Measurements from ENCODE around the gene ARMC9. TPM values are rescaled to one million over a fixed set of nuclear protein-coding genes. Genes with fewer than 3 reads are reported as not detected.

ARMC9 gene
- total RNA-seq, 1 donor from 2014 or later: 19.3 TPM

GRCh38 chr2:231161252-231161839 is 37.1 kb upstream of the ARMC9 start:
- no peaks in the 10 kb centered on the region for H3K4me1 Mint-ChIP-seq (ENCODE audit: low read depth, unreplicated experiment)
- DNase-seq: no peak
- H3K4me3 Mint-ChIP-seq (ENCODE audit: unreplicated experiment): no peak overlapping the region
- H3K27me3 Mint-ChIP-seq (ENCODE audit: unreplicated experiment): no peaks in the 10 kb centered on the region
- no peaks in the 10 kb centered on the region for H3K36me3 Mint-ChIP-seq (ENCODE audit: unreplicated experiment)
- H3K9me3 Mint-ChIP-seq (ENCODE audit: unreplicated experiment): peaks cover 2% of the 10 kb centered on the region
- no peak for TF ChIP-seq CTCF (IDR thresholded peaks at IDR 0.05; ENCODE audit: partially characterized antibody, unreplicated experiment)
- no peak overlapping the region for H3K27ac Mint-ChIP-seq (ENCODE audit: unreplicated experiment)

GRCh38 chr2:231161877-231162329 is 36.5 kb upstream of the ARMC9 start:
- H3K36me3 Mint-ChIP-seq (ENCODE audit: unreplicated experiment): no peaks in the 10 kb centered on the region
- no peaks in the 10 kb centered on the region for H3K27me3 Mint-ChIP-seq (ENCODE audit: unreplicated experiment)

GRCh38 chr2:231163011-231163410 is 35.4 kb upstream of the ARMC9 start:
- H3K36me3 Mint-ChIP-seq (ENCODE audit: unreplicated experiment): no peaks in the 10 kb centered on the region
- DNase-seq: no peak
- no peak overlapping the region for H3K4me3 Mint-ChIP-seq (ENCODE audit: unreplicated experiment)
- H3K4me1 Mint-ChIP-seq (ENCODE audit: low read depth, unreplicated experiment): no peaks in the 10 kb centered on the region
- H3K27ac Mint-ChIP-seq (ENCODE audit: unreplicated experiment): no peak overlapping the region
- no peaks in the 10 kb centered on the region for H3K27me3 Mint-ChIP-seq (ENCODE audit: unreplicated experiment)
- peaks cover 2% of the 10 kb centered on the region for H3K9me3 Mint-ChIP-seq (ENCODE audit: unreplicated experiment)
- TF ChIP-seq CTCF (IDR thresholded peaks at IDR 0.05; ENCODE audit: partially characterized antibody, unreplicated experiment): no peak

More at GRCh38 chr2:231161877-231162329, 36.5 kb upstream of the ARMC9 start:
- TF ChIP-seq CTCF (IDR thresholded peaks at IDR 0.05; ENCODE audit: partially characterized antibody, unreplicated experiment): no peak
- Mint-ChIP-seq H3K4me1 (ENCODE audit: low read depth, unreplicated experiment) (no peaks in the 10 kb centered on the region), H3K9me3 (ENCODE audit: unreplicated experiment) (peaks cover 2% of the 10 kb centered on the region), H3K27ac (ENCODE audit: unreplicated experiment) (no peak overlapping the region), H3K4me3 (ENCODE audit: unreplicated experiment) (no peak overlapping the region)
- DNase-seq: no peak

- Mint-ChIP-seq H3K36me3 (ENCODE audit: unreplicated experiment) (no peaks in the 10 kb centered on the region), H3K4me1 (ENCODE audit: low read depth, unreplicated experiment) (no peaks in the 10 kb centered on the region), H3K9me3 (ENCODE audit: unreplicated experiment) (peaks cover 2% of the 10 kb centered on the region), H3K27ac (ENCODE audit: unreplicated experiment) (no peak overlapping the region), H3K27me3 (ENCODE audit: unreplicated experiment) (no peaks in the 10 kb centered on the region), H3K4me3 (ENCODE audit: unreplicated experiment) (no peak overlapping the region)
- TF ChIP-seq CTCF (IDR thresholded peaks at IDR 0.05; ENCODE audit: partially characterized antibody, unreplicated experiment): no peak
- DNase-seq: no peak
Observed at GRCh38 chr2:231163414-231164095, 34.9 kb upstream of the ARMC9 start.
